HG03521 (cell line): ENCODE results near the gene KRT37.

Experiments
- ATAC-seq: cut with Tn5 transposase; IDR thresholded peaks from one replicate; pipeline ENCODE4 v1.9.1; 2021; ENCODE audit warnings: mild to moderate bottlenecking, moderate library complexity; ENCODE audit not compliant: unreplicated experiment

Gene KRT37

DNA sequence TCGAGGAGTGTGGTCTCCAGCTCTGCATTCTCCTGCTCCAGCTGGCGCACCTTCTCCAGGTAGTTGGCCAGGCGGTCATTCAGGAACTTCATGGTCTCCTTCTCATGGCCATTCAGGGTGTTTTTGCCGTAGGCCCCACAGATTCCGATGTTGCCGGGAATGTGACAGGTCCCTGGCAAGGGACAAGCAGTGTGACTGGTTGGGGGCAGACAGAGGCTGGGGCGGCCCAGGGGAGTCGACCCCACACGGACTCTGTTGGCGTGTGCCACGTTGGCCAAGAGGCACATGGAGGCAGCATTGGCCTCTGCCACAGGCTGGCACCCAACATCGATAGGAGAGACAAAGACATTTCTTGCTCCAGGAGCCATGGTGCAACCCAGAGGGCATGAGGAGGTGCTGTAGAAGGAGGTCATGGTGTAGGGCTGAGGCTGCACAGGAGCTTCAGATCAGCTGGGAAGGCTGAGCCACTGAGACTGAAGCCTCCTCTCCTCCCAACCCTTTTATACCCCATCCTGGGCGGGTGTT, at the start of gene KRT37:
Gene KRT37, minus strand, starts transcription at position 475 of the 525 bp plus-strand sequence. Its CDS starts 62 bp downstream, at position 413.
- ATAC-seq: no peak

DNA sequence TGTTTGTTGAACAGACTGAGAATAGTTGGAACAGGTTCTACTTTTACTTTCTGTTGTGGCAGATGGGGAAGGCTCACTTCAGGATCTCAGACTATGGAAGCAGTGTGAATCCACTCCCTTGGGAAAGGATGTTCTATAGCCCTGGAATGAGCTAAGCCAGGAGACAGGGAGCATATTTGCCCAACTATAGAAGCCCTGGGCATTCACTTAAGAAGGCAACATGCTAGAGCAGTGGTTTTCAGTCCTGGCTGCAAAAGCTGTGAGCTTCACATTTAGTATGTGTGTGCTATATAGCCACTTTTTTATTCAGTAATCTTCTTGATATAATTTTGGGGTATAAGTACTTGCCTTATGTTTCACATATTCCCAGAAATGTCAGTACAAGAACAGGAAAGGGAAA, 44.0 kb upstream of the KRT37 start:
- ATAC-seq: no peak

DNA sequence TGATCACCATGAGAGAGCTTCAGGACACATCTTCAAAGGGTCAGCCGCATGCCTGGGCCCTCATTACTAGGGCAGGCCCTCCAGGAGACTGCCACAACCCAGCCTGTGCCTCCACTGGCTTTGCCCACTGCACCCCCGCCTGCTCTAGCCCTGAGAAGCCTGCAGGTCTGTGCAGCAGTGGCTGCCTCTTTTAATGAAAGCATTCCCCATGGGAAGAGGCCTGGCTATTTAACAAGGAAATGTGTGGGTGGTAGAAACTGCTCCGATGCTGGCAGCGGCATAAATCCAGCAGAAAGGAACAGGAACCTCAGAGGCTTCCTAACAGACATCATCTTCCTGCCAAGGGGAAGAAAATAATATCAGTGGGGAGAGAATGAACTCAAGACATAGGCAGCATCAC, 43.2 kb upstream of the KRT37 start:
- ATAC-seq: no peak

DNA sequence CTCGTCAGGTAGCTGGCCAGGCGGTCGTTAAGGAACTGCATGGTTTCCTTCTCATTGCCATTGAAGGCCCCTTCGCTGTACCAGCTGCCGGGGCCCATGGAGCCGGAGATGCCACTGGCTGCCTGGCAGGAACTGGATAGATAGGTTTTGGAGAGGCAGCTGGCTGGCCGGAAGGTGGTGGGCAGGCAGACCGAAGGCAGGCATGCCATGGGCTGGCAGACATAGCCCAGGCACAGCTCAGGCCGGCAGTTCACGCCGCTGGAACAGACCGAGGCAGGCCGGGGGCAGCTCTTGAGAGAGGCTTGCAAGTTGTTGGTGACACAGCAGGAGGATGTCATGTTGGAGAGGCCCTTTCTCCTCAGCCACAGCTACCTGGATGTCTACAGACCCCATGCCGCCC, 42.6 kb upstream of the KRT37 start, which contains the start of gene KRT32:
Gene KRT32, minus strand, starts transcription at position 399 of the 400 bp plus-strand sequence. Its CDS starts 61 bp downstream, at position 338.
- ATAC-seq: no peak

DNA sequence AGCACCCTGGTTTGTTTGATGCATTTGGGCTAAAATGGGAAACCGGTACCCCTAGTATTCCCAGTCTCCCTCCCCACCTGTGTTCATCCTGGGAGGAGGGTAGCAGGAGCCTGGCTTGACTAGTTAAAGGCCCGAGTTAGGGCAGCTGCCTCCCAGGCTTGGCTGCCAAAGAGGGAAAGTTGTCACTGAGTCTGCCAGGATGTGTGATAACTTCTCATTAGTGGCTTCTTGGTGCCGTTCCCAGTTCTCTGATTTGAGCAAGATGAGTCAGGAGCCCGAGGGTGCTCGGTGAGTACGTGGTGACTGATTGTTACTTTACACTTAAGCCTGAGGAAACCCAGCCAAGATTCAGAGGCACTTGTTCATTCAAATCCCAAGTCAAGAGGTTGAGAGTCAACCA, 40.3 kb upstream of the KRT37 start:
- no peak for ATAC-seq

DNA sequence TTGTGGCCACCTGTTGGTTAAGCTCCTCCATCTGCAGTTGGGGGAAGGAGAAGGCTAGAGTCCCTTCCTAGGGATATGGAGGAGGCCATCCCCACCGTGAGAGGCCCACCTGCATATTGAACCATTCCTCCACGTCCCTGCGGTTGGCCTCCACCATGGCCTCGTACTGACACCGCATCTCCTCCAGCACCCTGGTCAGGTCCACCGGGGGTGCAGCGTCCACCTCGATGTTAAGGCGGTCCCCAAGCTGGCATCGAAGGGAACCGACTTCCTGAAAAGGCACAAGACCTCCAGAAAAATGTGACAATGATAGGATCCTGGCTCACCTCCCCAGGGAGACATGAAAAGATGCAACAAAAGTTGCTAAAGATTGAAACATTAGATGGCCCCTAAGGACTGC, 39.8 kb upstream of the KRT37 start:
- ATAC-seq: no peak

DNA sequence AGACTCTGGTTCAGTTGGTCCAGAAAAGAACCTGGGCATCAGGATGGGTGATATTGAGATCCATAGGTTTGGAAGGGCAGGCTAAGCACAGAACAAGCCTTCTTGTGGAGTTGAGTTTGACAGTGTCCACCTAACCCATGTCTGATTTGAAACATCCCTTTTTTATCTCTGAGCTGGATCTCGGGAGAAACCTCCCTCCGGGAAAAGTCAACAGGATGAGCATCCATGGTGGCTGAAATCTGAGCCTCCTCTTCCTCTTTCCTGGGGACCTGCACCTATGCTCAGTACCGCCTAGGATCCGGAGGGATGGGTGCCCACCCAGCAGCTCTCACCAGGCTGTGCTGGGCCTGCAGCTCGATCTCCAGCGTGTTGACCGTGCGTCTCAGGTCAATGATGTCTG, 39.4 kb upstream of the KRT37 start:
- ATAC-seq: no peak

DNA sequence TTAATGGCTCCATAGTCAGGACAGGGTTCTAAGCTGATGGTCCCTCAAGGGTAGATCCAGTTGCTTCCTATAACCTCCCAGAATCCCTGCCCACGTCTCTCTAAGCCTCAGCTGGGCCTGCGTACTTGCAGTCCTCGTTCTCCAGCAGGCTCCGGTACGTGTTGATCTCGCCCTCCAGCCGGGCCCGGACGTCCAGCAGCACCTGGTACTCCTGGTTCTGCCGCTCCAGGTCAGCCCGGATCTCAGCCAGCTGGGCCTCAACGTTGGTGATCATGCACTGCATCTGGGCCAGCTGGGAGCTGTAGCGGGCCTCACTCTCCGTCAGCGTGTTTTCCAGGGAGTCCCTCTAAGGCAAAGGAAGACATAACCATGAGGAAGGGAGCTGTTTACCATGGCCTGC, 38.3 kb upstream of the KRT37 start:
- no peak for ATAC-seq

DNA sequence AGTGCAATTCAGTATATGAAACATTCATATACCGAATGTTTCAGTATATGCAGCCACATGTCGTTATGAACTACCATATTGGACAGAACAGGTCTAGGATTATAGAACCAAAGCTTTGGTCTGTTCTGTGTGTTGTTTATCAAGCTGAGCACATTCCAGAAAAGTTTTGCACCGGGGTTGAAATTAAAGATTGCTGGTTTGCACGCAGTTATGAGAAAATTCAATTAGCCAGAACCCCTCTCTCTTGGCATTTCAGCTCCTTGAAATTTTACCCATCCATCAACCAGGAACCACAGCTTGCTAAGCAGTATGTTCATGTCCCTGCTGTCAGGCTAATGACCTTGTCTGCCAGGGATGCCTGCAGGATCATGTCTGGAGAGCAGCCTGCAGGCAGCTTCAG, 33.3 kb upstream of the KRT37 start:
- no peak for ATAC-seq

DNA sequence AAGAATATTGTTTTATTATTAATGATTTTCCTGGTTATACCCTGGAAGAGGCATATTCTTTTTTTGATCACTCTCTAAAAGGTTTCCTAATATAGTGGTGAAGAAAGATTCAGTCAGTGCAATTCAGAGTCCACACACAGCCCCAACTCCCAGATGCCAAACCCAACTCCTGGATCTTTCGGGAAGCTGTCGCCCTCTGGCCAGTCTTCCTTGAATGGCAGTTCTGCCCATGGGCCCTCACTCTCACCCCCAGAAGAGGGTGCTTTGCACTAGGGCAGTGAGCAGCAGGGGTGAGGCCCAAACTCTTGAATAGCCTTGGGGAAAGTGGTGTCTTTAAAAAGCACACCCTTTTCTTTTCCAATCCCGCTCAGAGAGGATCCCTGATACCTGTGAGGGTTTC, 31.8 kb upstream of the KRT37 start:
- no peak for ATAC-seq

DNA sequence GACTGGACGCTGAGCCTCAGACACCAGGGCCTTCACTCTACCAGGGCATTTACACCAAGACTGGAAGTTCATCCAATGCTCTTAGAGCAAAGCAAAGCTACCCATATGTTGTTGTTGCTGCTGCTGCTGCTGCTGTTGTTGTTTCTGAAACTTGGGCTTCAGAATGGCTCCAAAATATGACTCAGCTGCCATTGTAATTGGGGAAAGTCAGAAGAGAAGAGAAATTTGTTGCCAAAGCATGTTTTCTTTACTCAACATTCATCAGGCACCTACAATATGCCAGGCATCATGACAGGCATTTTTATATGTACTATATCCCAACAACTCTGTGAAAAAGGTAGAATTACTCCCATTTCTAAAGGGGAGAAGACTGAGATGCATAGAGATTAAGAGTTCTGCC, 30.9 kb upstream of the KRT37 start:
- no peak for ATAC-seq

DNA sequence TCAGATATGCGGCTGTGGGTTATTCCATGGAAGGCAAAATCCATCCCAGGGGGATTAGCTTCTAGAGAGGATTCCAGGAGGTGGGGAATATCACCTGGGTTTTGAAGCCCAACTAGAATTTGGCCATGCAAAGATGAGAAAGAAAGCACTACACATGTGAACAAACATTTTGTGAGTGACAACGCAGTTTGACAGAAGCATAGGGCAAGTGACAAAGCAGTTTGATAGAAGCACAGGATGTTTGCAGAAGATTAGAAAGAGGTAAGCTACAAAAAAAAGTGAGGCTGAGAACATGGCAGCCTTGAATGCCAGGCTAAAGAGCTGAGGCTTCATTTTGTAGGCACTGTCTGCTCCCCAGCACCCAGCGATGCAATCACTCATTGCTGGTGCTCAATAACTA, 28.7 kb upstream of the KRT37 start:
- no peak for ATAC-seq

DNA sequence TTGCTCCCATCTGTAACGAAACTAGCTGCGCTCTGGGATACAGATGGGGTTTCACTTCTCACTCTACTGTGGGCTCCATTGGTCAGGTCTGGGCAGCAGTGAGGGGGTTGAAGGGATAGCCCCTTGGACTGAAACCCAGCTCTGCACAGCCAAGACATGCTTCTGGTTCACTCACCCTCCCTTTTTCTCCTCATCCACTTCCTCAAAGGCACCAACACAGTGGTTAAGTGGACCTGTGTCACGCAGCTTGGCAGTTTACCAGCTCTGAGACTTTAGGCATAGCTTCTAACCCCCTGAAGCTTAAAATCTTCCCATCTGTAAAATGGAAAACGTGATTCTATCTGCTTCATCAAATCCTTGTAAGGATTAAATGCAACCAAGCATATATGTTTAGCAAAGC, 27.9 kb upstream of the KRT37 start:
- ATAC-seq: no peak

DNA sequence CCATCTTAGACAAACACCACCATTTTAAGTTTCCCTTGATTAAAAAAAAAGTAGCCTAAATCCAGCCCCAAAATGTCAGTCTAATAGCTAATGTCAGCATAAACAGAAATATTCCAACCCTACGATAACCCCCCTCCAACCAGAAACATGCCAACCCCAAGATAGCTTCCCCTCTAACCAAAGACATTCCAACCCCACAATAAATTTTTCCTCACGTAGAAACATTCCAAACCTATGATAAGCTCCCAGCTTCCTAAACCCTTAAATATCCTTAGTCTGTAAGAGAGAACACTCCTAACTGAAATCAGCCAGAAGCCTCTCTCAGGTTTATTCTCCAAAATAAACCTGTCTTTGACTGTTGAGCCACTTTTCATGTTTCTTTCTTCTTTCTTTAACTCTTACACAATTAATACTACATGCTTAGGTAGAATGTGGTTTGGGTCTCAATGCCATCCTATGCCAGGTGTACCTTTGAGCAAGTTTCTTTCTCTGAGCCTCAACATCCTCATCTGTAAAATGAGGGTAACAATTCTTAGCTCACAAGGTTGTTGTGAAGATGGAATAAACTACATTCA, 26.9 kb upstream of the KRT37 start:
- no peak for ATAC-seq

DNA sequence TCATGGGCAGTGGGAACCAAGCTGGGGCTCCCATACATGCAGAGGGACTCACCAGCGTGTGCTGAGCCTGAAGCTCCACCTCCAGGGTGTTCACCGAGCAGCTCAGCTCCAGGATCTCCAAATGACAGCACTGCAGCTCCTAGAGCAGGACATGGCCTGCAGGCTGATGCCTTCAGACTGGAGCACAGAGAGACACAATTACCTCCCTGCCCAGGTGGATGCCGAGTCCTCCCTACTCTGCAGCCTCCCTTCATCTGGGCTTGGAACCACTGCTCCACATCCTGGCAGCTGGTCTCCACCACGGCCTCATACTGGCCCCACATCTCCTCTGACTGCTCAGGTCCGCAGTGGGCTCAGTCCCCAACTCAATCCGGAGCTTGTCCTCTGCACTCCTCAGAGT, 24.6 kb upstream of the KRT37 start:
- no peak for ATAC-seq

DNA sequence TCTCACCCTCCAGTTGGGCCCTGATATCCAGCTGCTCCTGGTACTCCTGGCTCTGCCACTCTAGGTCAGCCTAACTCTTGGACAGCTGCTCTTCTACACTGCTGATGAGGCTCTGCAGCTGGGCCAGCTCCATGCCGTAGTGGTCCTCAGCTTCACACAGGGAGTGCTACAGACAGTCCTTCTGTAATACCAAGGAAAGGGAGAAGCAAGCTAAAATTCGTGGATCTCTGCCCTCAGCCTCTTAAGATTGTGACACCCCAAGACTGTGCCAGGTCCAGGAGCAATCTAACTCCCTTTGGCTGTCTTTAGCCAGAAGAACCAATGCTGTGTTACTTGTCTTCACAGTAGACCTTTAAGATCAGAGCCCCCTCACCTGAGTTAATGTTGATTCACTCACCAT, 24.1 kb upstream of the KRT37 start:
- ATAC-seq: no peak

DNA sequence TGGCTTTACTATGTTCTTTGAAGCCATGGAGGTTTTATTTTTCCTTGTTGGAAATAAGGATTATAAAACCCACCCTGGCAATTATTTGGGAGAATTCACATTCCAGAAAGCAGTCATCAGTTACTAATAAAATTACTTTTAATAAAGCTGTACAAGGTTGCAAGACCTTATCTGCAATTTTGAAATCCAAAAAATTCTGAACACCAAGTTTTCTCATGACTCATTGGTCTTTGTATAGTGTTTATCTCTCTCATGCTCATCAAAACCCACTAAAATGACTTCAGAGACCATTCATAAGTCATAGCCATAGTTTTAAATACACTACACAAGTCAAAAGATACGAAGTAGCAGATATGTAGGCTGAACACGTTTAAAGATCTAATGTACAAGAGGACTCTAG, 22.4 kb upstream of the KRT37 start:
- ATAC-seq: no peak

DNA sequence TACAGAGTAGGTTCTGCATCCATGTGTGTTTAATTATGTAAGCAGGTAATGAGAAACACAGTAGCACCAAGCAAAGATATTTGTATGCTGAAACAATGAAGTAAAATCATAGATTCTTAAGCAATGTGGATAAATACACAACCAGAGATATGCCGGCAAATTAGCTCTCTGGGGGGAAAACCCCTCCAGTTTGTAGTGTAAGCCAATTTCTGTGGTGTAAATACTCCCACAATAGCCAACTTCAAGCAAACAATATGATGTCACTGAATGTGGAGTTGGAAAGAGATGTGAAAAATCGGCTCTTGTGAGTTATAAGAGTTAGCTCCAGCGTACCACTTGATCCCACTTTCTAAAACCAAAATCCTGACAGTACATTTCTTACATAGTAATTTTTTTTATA, 20.3 kb upstream of the KRT37 start:
- ATAC-seq: no peak

DNA sequence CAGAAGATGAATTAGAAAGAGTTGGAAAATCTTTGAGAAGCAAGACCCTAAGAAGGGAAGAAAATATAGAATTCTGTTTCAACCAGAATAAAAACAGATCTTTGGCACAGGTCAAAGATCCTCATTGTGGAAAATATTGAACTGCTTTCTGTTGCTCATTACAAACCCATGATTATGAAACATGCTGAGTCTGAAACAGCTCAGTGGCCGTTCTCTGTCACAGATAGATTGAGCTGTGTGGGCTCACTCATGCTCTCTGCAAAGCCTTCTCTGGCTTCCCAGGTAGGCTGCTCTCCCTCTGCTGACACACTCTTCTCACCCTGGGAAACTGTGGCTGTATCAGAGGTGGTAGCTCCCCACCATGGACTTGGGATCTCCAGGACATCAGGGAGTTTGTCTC, 19.8 kb upstream of the KRT37 start:
- no peak for ATAC-seq

DNA sequence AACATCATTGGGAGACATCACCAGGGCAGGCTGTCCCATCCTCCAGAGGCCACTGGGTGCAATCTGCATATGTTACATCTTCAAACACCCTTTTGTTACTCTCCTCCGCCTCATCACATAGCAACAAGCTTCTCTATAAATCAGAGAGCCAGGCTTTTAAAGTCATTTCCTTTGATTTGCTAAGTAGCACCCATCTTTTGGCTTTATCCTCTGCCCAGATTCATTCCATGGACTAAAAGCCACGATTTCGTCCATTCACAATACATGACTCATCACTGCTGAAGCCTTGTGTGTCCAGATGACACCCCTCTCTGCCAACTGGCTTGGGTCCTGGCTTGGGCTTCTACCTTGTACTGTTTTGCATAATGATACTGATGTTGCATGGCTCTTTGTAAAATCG, 18.4 kb upstream of the KRT37 start:
- no peak for ATAC-seq

DNA sequence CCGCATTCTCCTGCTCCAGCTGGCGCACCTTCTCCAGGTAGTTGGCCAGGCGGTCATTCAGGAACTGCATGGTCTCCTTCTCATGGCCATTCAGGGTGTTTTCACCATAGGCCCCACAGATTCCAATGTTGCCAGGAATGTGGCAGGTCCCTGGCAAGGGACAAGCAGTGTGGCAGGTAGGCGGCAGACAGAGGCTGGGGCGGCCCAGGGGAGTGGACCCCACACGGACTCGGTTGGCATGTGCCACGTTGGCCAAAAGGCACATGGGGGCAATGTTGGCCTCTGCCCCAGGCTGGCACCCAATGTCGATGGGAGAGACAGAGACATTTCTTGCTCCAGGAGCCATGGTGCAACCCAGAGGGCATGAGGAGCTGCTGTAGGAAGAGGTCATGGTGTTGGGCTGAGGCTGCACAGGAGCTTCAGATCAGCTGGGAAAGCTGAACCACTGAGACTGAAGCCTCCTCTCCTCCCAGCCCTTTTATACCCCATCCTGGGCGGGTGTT, 16.2 kb upstream of the KRT37 start, which contains the start of gene KRT38:
Gene KRT38, minus strand, starts transcription at position 453 of the 503 bp plus-strand sequence. Its CDS starts 62 bp downstream, at position 391.
- no peak for ATAC-seq

DNA sequence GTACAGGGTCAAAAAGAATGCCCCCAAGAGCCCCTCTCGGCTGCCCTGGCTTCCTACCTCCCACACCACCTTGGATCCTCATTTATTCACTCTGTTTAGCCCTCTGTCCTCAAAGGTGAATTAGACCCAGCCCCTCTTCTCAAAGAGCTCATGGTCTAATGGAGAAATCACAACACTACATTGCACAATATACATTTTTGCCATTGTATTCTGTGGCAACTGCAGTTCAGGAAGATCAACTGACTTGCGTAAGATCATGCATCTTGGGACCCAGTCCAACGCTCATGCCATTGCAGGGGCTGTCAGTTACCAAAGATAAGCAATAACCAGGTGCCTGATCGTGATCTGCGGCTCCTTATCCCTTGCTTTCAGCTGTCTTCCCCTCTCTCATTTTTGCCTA, 15.0 kb upstream of the KRT37 start:
- no peak for ATAC-seq

DNA sequence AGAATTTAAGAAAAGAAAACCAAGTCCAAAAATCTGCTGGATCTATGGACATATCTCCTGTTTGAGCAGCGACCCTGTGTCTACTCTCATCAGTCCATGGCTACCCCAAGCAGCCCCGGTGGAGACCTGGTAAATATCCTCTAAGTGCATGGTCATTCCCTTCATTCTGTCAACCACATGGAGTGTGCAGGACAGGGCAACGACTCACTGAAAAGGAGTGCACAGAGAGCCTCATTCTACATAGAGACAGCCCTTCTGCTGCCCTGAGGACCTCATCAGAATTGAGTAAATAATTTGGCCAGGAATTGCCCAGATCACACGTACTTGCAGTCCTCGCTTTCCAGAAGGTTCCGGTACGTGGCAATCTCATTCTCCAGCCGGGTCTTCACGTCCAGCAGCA, 13.4 kb upstream of the KRT37 start:
- no peak for ATAC-seq
